ENCODE measurements around the gene TATDN2. TPM values are rescaled to one million over a fixed set of nuclear protein-coding genes. Genes with fewer than 3 reads are reported as not detected.

The TATDN2 gene
- total RNA-seq, 4 donors from 2014 or later: 22.1 to 33.7 (median 26.3) TPM

DNA sequence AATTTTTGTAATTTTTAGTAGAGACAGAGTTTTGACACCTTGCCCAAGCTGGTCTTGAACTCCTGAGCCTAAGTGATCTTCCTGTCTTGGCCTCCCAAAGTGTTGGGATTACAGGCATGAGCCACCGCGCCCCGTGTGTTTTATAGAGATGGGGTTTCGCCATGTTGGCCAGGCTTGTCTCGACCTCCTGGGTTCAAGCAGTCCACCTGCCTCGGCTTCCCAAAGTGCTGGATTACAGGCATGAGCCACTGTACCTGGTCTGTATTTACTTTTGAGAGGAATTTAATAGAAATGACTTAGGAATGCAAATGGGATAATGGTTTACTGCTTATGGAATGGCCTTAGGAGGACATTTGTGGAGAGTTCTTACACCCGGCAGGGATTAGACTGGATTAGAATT lies 10.8 kb downstream of the TATDN2 start:
- no peaks in the 10 kb centered on the region for H3K9me3 ChIP-seq
- peaks cover 2% of the 10 kb centered on the region for H3K4me1 ChIP-seq
- H3K27ac ChIP-seq: no peak overlapping the region
- TF ChIP-seq POLR2AphosphoS5 (IDR thresholded peaks at IDR 0.05) (no peak), POLR2A (IDR thresholded peaks at IDR 0.05) (no peak), CTCF (IDR thresholded peaks at IDR 0.05) (no peak), EP300 (IDR thresholded peaks at IDR 0.05) (no peak)
- H3K27me3 ChIP-seq: no peaks in the 10 kb centered on the region
- H3K36me3 ChIP-seq: peaks cover 40% of the 10 kb centered on the region
- WGBS: 98% methylated on average over 7 of the region's 7 CpGs
- DNase-seq (ENCODE audit: low spot score in 2 of 2): no peak
- H3K4me3 ChIP-seq: no peak overlapping the region

GRCh38 chr3:10259798-10260197 lies 11.5 kb downstream of the TATDN2 start:
- H3K36me3 ChIP-seq: peaks cover 36% of the 10 kb centered on the region
- no peaks in the 10 kb centered on the region for H3K27me3 ChIP-seq
- no peak for DNase-seq (ENCODE audit: low spot score in 2 of 2)
- H3K9me3 ChIP-seq: no peaks in the 10 kb centered on the region
- H3K4me1 ChIP-seq: no peaks in the 10 kb centered on the region
- no peak overlapping the region for H3K27ac ChIP-seq
- WGBS: 87% methylated on average over 4 of the region's 4 CpGs
- TF ChIP-seq CTCF (IDR thresholded peaks at IDR 0.05) (no peak), POLR2A (IDR thresholded peaks at IDR 0.05) (no peak), EP300 (IDR thresholded peaks at IDR 0.05) (no peak), POLR2AphosphoS5 (IDR thresholded peaks at IDR 0.05) (no peak)
- no peak overlapping the region for H3K4me3 ChIP-seq

- no peak overlapping the region for H3K27ac ChIP-seq
- H3K4me3 ChIP-seq: no peak overlapping the region
Measured at GRCh38 chr3:10260211-10260701, 12.0 kb downstream of the TATDN2 start.

GRCh38 chr3:10262027-10262426 lies 13.8 kb downstream of the TATDN2 start:
- Histone ChIP-seq H3K9me3 (no peaks in the 10 kb centered on the region), H3K36me3 (peaks cover 33% of the 10 kb centered on the region), H3K27ac (no peak overlapping the region), H3K27me3 (no peaks in the 10 kb centered on the region), H3K4me3 (no peak overlapping the region), H3K4me1 (no peaks in the 10 kb centered on the region)
- DNase-seq (ENCODE audit: low spot score in 2 of 2): no peak
- 76% methylated on average over 4 of the region's 4 CpGs for whole genome bisulfite sequencing
- no peak for TF ChIP-seq POLR2A (IDR thresholded peaks at IDR 0.05)
- no peak for TF ChIP-seq POLR2AphosphoS5 (IDR thresholded peaks at IDR 0.05)
- no peak for TF ChIP-seq CTCF (IDR thresholded peaks at IDR 0.05)
- TF ChIP-seq EP300 (IDR thresholded peaks at IDR 0.05): no peak

More at GRCh38 chr3:10260211-10260701, 12.0 kb downstream of the TATDN2 start:
- 87% methylated on average over 6 of the region's 6 CpGs for WGBS
- peaks cover 36% of the 10 kb centered on the region for H3K36me3 ChIP-seq
- TF ChIP-seq CTCF (IDR thresholded peaks at IDR 0.05): no peak
- TF ChIP-seq POLR2A (IDR thresholded peaks at IDR 0.05): no peak
- TF ChIP-seq EP300 (IDR thresholded peaks at IDR 0.05): no peak
- no peak for TF ChIP-seq POLR2AphosphoS5 (IDR thresholded peaks at IDR 0.05)
- H3K4me1 ChIP-seq: no peaks in the 10 kb centered on the region
- no peaks in the 10 kb centered on the region for H3K9me3 ChIP-seq
- DNase-seq (ENCODE audit: low spot score in 2 of 2): no peak
- H3K27me3 ChIP-seq: no peaks in the 10 kb centered on the region

DNA sequence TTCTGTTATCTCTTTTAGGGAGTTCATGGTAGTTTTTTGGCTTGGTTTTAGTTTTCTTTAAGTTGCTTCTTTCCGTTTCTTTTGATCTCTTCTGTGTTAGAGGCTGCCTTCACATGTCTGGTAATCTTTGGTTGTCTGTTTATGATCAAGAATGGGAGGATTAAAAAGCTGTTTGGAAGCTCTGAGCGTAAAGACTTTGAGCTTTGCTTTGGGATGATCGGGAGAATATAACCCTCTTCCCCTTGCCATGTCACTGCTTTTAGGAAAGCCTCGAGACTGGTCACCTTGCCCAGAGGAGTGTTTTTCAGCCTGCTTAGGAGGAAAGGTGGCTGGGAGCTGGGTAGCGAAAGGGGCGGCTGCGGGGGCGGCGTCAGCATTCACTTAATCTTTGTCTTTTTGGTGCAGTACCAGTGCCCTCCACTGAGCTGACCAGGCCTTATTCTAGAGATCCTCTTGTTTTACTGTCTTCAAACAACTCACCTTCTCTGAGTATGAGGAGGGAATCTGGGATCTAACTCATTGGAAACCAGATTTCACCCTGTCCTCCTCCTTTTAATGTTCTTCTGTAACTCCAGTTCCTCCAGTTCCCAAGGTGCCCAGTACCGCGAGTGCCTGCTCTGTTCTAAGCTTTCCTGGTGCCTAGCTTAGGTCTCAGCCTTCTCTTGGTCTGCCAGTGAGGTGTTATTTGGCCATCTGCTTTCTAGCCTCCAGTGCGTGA lies 15.5 kb downstream of the TATDN2 start:
- 58% methylated on average over 12 of the region's 12 CpGs for WGBS
- H3K27me3 ChIP-seq: no peaks in the 10 kb centered on the region
- TF ChIP-seq CTCF (IDR thresholded peaks at IDR 0.05) (peak in 1 of 2 donors; percentile 40), POLR2A (IDR thresholded peaks at IDR 0.05) (no peak)
- peaks cover 34% of the 10 kb centered on the region for H3K36me3 ChIP-seq
- no peak for DNase-seq (ENCODE audit: low spot score in 2 of 2)
- no peaks in the 10 kb centered on the region for H3K4me1 ChIP-seq
- H3K9me3 ChIP-seq: no peaks in the 10 kb centered on the region
- H3K4me3 ChIP-seq: no peak overlapping the region
- H3K27ac ChIP-seq: no peak overlapping the region
